ENCODE results near the gene HOXA13.

DNA sequence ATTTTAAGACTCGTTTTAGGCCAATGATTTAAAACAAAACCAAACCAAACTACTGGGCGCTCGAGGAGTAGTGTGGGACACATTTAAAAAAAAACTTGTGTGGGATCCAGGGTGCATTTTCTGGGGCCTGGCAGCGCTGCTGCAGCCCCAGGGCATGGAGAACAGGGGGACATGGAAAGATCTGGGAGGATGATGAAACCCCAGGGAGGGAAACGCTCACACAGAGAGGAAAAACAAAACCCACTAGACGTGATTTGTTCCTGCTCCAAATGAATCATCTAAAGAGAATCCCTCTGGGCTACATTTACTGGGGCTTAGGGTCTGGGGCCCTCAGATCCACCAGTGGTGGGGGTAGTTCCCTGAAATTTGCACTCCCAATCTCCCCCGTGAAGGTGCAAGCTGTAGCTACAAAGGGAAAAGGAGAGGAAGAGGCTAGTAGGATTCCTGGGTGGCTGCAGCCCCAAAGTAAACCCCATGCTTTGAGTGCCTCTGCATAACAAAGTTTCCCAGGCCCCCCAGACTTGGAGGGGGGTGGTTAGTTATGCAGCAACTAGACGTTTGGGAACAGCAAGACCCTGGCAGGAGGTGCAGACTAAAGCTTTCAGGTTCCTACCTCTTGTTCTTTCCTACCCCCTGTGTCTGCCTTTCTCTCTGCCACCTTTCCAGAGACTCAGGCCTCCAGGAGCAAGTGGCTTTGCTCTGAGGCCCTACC, 14.5 kb upstream of the HOXA13 start:
- TF ChIP-seq CTCF (IDR thresholded peaks at IDR 0.05): no peak
- no peak for TF ChIP-seq POLR2A (IDR thresholded peaks at IDR 0.05)

Measured in Peyer's patch (tissue), 4 donors.